HG02623 (cell line): ENCODE measurements around the gene ZNRF3.
"Not testable (repeated sequence)": the region's sequence is repeated elsewhere in the genome, so short reads cannot be mapped to it uniquely, and the experiment has no call there.

Experiments
- ATAC-seq: cut with Tn5 transposase; IDR thresholded peaks from one replicate; pipeline ENCODE4 v1.9.1; 2021; ENCODE audit warnings: moderate library complexity; ENCODE audit not compliant: unreplicated experiment

Gene ZNRF3

DNA sequence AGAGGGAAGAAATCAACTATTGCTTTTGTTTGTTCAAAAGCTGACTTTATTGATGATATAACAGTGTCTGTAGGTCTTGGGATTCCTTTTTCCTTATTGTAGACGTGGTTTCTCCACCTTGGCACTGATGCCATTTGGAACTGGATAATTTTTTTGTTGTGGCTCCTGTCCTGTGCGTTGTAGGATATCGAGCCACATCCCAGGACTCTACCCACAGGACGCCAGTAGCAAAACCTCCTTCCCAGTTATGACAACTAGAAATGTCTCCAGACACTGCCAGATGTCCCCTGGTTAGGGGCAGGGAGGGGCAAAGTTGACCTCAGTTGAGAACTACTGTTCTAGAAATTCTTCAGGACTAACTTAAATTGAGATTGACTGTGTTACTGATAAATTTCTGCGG lies 45.8 kb downstream of the ZNRF3 start:
- no peak for ATAC-seq

DNA sequence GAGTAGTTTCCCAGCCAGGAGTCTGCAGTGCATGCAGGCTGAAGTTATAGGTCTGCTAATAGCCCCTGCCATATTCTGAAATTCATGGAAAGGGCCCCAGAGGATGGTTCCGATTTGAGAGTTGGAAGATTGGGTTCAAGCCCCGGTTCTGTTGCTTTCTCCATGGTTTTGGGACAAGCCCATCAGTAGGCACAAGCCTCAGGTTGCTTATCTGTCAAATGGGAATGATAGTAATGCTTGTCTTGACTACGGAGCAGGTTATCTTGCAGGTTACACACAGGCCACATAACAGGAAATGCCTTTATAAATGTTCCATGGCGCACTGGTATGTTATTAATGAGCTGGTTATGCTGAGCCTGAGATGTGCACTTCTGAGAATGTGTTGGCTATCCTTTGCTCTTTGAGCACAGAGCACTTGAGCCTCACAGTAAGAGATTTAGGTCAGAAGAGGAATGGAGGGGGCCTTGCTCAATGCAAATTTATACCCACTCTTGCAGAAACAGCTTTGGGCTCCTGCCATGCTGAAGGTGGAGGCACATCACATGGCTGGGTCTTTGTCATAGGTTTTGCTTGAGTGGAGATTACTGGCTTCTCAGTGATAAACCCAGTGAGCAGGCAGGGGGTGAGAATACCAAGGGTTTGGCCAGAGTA lies 47.1 kb downstream of the ZNRF3 start:
- no peak for ATAC-seq

DNA sequence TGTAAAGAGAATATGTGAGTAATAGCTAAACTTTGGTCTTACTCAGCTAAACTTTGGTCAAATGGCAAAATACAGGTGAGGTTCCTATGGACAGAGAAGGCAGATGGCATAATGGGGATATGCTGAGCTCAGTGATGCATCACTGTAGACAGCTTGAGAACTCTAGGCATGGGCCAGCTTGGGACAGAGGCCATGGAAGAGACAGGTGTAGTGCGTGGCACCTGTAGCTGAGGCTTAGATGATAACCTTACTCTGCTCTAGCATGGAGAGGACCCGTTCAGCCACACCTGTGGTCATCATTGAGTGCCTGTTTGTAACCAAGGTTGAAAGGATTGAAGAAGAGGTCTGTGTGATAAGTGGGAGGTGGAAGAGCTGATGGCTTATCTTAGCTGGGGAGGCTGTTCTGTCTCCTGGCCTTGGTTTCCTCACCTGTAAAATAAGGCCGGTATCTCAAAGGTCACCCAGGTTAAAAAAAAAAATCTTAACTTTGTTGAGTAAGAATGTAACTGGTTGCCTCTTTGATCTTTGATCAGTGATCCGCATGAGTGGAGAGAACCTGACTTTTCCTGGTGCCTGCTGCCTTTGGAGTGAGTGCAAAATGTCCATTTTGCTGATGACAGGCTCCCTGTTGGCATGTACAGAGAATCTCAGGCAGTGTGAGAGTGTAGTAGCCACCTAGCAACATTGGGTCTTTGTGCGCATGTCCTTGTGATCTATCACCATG lies 48.6 kb downstream of the ZNRF3 start:
- ATAC-seq = no peak

DNA sequence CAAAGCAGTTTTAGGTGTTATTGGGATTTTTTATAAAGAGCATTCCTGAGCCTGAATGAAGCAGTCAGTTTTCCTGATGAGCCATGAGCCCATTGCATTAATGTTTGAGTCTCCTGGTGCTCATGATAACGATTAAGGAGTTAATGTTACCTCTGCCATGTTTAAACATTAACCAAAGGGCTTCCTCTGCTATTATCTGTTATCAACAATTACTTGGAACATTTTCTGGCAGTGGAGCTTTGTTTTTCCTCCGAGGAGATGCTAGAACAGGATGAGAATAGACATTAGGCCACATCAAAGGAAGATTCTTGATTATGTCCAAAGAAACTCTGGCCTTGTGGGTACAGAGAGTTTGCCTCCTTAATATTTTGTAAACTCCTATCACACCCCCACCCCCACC lies 49.9 kb downstream of the ZNRF3 start:
- no peak for ATAC-seq

DNA sequence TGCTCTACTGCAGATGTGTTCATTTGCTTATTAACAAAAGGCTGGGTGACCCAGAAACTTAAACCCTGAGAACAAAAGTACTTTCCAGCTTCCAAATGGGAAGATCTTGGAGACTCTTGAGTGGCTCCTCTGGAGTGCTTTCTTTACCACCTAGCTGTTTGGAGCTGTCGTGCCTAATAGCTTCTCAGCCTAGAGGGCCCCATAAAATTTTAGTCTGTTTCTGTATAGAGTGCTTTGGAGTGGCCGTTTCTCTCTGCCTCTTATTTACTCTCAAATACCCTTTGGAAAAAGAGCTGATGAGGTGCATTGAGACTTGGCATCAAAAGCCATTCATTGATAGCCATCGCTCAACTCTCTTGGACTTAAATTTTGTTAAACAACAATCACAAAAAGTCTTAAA lies 50.7 kb downstream of the ZNRF3 start:
- no peak for ATAC-seq

DNA sequence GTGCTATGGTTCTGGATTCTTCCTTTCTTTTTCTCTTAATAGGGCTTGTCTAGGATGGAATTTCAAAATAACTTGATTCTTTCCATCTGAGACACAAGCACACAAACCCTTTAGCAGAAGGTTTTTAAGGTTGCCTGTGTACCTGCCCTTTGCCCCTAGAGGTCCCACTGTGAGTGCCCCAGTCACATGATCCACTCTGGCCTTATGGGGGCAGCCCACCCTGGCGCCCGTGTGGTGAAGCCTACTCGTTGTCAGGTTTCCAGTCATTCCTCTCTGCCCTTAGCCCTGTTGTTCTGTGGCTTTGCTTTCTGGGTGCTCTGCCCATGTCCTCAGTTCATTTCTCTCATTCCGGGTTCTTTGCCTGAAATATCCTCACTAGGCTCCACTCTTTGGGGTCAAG lies 51.8 kb downstream of the ZNRF3 start:
- no peak for ATAC-seq

DNA sequence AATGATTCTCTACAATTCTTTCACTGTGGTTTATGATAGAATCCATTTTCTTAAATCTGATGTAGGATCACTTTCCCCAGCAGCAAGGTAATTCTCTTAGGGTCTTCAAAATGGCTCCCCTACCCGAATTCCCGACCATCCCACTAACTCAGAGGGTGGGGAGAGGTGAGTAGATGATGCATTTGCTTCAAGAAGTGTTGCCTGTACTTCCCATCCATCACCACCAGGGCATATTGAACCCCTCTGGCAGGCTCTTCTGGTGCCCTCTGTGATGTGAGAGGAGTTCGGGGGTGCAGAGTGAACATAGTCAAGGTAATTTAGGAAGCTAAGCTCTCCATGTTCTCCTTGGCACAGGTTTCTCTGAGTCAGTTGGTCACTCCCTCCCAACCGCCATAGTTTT lies 52.3 kb downstream of the ZNRF3 start:
- ATAC-seq = no peak

DNA sequence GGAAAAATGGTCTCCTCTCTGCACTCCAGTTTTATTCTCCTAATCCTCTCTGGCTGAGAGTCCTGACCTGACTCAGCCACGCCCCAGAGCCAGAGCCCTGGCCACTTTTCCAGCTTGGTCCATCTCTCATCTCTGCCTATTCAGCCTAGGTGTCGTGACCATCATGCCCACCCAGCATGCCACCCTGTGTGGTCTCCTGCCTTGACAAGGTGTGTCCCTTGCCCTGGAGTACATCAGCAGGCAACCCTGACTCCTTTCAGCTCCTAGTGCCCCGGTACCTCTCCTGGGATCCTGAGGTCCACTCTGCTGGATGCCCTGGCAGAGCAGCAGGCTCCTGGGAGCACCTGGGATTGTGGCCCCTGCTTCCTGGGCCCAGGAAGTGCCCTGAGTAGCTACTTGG lies 52.8 kb downstream of the ZNRF3 start:
- ATAC-seq = no peak

DNA sequence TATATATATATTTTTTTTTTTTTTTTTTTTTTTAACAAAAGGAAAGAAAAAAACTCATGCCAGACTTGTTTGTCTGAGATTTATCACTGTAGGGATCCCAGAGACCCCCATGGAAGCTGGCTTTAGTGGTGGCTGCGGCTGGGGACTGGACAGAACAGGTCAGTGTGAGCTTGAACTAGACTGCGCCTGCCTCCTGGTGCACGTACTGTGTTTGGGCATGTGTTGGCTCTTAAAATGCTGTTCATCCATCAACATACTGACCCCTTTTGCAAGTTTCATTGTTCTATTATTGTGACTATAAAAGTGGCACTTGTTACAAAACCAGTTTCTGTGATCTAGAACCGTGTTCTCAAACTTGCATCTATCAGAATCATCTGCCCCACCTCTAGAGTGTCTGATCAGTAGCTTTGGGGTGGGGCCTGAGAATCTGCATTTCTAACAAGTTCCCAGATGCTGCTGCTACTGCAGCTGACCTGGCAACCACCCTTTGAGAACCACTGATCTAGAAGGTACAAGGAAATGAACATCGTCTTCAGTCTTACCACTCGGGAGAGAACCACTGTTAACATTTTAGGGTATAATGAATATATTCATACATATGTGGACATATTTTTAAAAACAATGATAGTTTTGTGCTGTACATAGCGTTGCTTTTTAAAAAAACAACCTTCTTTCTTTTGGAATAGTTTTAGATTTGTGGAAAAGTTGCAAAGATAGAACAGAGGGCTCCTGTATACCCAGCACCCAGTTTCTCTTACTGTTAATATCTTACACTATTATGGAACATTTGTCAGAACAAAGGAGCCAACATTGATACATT lies 54.0 kb downstream of the ZNRF3 start:
- no peak for ATAC-seq

DNA sequence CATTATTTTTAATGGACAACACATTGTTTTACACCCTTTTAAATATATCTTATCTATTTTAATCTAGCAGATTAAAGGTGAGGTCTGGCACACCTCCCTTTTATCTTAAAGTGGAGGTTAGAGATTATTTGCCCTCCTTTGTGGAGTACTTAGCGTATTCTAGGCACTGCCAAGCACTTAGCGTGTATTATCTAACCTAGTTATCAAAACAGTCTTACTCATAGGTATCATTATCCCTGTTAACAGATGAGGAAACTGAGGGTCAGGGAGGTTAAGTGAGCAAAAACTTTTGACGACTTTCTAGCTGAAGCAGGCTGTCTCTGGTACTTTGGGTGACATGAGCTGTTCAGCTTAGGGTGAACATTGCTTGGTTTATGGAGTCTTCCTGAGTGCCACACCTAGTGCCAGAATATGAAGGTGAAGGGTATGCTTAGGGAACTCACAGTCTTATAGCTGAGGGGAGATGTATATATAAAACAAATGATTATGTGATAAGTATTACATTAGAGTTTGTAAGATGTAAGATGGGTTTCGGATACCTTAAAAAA lies 55.0 kb downstream of the ZNRF3 start:
- no peak for ATAC-seq

DNA sequence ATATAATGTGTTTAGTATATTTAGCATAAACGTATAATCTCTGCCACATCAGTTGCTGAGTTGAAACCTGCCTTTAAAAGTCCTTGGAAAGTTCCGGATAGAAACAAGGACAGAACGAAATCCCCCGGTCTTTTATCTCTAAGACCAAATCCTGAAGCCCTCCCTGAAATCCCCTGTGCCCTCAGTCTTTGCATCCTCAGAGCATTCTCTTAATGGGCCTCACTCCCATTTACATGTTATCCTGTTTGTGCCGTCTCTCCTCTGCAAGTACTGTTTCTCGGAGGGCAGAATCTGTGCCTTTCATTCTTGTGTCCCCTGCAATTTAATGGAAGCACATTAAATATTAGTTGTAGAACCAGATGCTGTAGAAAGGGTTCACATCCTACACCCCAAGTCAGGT lies 56.0 kb downstream of the ZNRF3 start:
- ATAC-seq = no peak

DNA sequence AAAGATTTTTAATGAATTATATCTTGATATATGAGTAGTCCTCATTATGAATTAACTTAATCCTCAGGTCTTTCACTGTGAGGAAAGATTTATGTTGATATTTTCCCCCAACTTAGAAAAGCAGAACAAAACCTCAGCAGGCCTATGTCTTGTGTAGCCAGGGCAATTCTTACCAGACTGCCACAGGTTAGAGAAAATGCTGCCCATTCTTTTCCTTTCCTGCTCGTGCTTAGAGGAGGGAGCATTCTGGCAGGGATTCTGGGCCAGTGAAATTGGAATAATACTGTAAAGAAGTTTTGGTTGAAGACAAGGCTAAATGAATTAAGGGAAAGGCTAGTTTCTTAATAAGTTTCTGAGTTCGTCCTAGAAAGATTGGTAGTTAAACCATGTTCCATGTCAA lies 56.6 kb downstream of the ZNRF3 start:
- ATAC-seq = no peak

DNA sequence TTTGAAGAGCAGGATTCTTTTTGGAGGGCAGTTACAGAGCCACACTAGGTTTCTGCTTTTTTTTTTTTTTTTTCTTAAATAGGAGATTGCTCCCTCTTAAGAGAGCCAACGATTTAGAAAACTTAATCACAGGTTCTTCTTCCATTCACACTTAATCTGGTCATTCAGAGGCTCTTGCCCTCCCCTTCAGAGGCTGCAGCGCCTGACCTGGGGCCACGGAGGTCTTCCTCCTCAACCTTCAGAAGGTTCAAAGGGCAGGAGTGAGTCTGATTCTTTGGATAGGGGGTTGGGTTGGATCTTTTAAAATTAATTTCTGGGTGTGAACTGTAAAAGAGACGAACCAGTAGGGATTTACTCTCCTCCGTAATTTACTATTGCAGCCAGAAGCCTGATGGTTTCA lies 57.1 kb downstream of the ZNRF3 start:
- ATAC-seq = no peak

DNA sequence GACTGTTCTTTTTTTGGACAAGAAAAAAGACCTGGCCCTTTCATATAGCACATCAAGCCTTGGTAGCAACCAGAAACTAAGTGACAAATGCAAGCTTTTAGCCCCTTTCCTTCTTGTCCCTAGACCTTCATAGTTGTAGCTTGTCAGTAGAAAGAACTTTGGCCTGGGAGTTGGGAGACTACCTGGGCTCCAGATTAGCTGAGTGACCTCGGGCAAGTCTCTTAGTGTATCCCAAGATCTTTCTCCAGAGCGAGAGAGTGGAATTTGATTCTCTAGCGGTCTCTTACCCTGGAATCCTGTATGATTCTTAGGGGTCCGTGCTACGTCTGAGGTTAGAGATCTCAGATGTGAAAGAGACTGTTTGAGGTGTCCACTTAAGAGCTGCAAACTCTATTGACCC lies 59.0 kb downstream of the ZNRF3 start:
- no peak for ATAC-seq

DNA sequence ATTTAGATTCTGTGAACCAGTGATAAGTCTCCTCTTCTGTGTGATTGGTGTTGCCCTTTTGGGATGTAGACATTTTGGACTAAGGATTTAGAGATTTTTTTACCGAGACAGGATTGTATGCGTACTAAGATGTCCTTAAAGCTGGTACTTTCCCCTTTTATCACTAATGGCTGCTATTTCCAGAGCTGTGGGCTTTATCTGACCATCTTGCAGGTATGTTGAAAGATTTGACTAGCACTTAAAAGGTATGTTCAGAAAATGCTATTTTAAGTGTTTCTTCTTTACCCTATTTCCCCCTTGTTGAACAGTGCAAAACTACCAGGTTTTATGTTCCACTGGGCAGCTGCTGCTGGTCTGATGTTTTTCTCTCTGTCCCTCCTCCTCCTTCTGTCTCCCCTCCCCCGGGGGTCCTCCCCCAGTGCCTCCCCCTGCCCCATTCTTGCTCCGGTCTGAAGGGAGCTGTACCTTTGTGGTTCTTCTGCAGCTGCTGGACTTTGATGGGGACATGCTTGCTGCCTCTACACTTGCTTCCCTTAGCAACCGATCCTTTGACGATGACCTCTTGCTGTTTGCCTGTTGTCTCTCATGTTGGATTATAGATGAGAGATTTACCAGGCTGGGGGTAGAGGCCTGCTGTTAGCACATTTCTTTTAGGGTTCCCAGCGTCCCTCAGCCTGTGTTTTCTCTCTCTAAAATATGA lies 59.6 kb downstream of the ZNRF3 start:
- ATAC-seq = no peak

DNA sequence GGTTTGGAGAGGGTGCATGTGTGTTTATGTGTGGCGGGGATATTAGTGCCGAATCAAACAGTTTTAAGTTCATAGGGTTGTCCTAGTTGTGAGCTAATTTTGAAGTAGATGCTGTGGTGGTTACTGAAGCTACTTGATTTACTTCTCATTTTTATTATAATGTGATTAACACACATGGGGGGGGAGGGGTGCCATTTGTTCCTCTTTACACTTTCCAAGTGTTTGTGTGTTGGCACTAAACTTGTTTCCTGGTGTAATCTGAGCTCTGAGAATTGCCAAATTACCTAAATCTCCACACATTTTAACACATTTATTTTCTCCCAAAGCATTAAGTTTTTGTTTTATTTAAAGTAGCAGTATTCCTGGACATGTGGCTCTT lies 60.1 kb downstream of the ZNRF3 start:
- ATAC-seq = no peak

DNA sequence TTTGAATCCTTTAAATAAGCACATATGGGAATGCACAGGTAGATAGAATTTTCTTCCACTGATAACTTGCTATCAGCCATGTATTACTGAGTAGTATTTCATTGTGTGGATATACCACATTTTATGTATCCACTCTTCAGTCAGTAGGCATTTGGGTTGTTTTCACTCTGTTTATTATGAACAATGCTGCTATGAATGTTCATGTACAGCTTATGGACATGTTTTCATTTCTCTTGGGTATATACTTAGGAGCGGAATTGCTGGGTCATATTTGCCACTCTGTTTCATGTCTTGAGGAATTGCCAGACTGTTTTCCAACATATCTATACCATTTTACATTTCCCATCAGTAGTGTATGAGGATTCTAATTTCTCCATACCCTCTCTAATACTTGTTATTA lies 63.8 kb downstream of the ZNRF3 start:
- ATAC-seq = no peak

DNA sequence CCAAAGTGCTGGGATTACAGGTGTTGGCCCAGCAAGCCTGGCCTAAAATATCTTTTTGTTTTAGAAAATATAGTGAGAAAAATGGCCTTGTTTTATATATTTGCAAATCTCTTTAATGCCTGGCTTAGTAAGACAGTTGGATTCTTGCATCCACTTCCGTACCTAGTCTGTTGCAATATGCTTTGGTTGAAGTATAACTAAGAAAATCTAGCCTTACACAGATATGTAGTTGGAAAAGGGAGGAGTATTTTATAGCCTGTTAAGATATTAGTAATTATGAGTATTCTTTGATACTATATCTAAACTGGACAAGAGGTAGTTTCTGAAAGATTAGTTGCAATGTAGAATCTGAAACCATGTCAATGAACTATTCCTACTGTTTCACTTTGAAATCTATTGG lies 65.1 kb downstream of the ZNRF3 start:
- no peak for ATAC-seq

DNA sequence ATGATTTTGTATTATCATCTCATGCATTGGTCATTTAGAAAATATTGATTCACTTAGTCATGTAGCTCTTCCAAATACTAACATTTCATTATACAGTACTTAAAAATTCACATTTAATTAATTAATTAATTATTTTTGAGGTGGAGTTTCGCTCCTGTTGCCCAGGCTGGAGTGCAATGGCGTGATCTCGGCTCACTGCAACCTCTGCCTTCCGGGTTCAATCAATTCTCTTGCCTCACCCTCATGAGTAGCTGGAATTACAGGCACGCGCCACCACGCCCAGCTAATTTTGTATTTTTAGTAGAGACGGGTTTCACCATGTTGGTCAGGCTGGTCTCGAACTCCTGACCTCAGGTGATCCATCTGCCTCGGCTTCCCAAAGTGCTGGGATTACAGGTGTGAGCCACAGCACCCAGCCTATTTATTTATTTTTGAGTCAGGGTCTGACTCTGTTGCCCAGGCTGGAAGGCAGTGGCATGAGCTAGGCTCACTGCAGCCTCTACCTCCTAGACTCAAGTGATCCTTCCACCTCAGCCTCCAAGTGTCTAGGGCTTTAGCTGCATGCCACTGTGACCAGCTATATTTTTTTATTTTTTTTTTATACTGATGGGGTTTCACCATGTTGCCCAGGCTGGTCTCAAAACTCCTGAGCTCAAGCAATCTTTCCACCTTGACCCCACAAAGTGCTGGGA lies 65.6 kb downstream of the ZNRF3 start:
- ATAC-seq = not testable (repeated sequence)

DNA sequence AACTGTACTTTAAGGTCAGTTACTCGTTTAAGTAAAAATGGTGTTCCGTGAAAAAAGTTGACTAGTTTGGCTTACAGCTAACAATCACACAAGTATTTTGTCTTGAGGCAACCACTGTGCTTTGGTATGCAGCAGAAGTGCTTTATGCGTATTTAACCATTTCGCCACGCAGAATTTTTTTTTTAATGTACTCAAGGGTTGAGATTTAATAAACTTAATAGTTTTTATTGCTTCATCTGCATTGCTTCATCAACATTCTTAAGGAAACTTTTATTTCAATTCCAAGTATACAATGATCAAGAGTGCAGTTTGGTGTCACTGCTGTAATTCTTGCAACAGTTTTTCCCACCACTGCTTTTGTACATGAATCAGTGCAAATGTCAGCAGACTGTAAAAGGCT lies 66.4 kb downstream of the ZNRF3 start:
- no peak for ATAC-seq
